Astrocyte of the cerebellum (primary cell): Measurements from ENCODE around the gene RSKR.

Experiments used
- DNase-seq: peaks from one replicate; pipeline ENCODE4 v3.0.0-alpha.2; 2011; ENCODE audit warnings: low read depth
- H3K4me3 ChIP-seq: 2 replicates; pipeline ENCODE4 v1.5.1; 2011; ENCODE audit warnings: mild to moderate bottlenecking, low read depth, low read length, moderate library complexity
- CTCF ChIP-seq: IDR thresholded peaks from 2 replicates; pipeline ENCODE4 v1.5.1; 2012; ENCODE audit warnings: low read length, low read depth, moderate library complexity, mild to moderate bottlenecking; ENCODE audit errors: missing control alignments
- in situ Hi-C: cut with HindIII; loops from 2 replicates; pipeline ENCODE4 v1.10.0; 2017; ENCODE audit warnings: low sequenced_read_pairs

Gene RSKR

GRCh38 chr17:28655160-28655559 lies 41.2 kb upstream of the RSKR start:
- in situ Hi-C loops: no loop called here
- no peak for DNase-seq
- H3K4me3 ChIP-seq: no peak overlapping the region
- no peak for TF ChIP-seq CTCF

- H3K4me3 ChIP-seq: no peak overlapping the region
- no peak for TF ChIP-seq CTCF
- no peak for DNase-seq
- in situ Hi-C loops: no loop called here
Observed at GRCh38 chr17:28648698-28649097, 34.7 kb upstream of the RSKR start.

- no peak overlapping the region for H3K4me3 ChIP-seq
- no peak for DNase-seq
- in situ Hi-C loops: no loop called here
- TF ChIP-seq CTCF: no peak
Observed at GRCh38 chr17:28646039-28646754, 32.2 kb upstream of the RSKR start.

- in situ Hi-C loops: no loop called here
- H3K4me3 ChIP-seq: peak overlapping the region; percentile 84
- TF ChIP-seq CTCF: no peak
- DNase-seq: no peak
Observed at GRCh38 chr17:28645576-28645939, 31.6 kb upstream of the RSKR start.

GRCh38 chr17:28644787-28645575 lies 31.0 kb upstream of the RSKR start, which contains the start of gene BLTP2:
Gene BLTP2 (minus strand): TSS chr17:28645158. CDS start chr17:28645056, 102 bp downstream.
- in situ Hi-C loops: no loop called here
- H3K4me3 ChIP-seq: peak within 1 kb of the TSS; percentile 84
- peak; percentile 80 for DNase-seq
- no peak for TF ChIP-seq CTCF

GRCh38 chr17:28643983-28644786 lies 30.2 kb upstream of the RSKR start:
- DNase-seq: peak; percentile 18
- in situ Hi-C loops: no loop called here
- TF ChIP-seq CTCF: peak; percentile 56
- peak overlapping the region; percentile 84 for H3K4me3 ChIP-seq
